Suprapubic skin (tissue), 3 donors: ENCODE measurements around the gene TRPM2.
"Not testable (repeated sequence)": the region's sequence is repeated elsewhere in the genome, so short reads cannot be mapped to it uniquely, and the experiment has no call there.

Source experiments
- POLR2A ChIP-seq, 2 donors: fragments of 450-650 bp; IDR thresholded peaks; one replicate each; pipeline ENCODE4 v1.6.1; 2017; ENCODE audit warnings: antibody characterized with exemption in 2 of 2, mild to moderate bottlenecking in 2 of 2, moderate library complexity in 2 of 2
- TF ChIP-seq, protein P1 (sequence below), 2 donors: fragments of 200-600 bp in 1 of 2; fragments of 450-650 bp in 1 of 2; sonication (generic) in 1 of 2; IDR thresholded peaks; one replicate each; pipeline ENCODE4 v1.5.1; 2016 to 2019; ENCODE audit warnings: antibody characterized with exemption in 2 of 2, mild to moderate bottlenecking in 1 of 2, moderate library complexity in 1 of 2

DNA sequence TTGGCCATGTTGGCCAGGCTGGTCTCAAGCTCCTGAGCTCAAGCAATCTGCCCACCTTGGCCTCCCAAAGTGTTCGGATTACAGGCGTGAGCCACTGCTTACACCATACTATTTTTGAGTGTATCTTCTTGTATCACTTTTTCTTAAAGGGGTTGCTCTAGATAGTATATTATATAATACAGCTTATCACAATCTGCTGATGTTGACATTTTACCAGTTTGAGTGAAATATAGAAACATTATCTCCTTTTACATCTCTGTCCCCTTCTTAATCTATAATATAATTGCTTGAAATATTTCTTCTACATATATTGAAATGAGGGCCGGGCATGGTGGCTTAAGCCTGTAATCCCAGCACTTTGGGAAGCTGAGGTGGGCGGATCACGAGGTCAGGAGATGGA lies 8.5 kb downstream of the TRPM2 start:
- TF ChIP-seq, protein P1, sequence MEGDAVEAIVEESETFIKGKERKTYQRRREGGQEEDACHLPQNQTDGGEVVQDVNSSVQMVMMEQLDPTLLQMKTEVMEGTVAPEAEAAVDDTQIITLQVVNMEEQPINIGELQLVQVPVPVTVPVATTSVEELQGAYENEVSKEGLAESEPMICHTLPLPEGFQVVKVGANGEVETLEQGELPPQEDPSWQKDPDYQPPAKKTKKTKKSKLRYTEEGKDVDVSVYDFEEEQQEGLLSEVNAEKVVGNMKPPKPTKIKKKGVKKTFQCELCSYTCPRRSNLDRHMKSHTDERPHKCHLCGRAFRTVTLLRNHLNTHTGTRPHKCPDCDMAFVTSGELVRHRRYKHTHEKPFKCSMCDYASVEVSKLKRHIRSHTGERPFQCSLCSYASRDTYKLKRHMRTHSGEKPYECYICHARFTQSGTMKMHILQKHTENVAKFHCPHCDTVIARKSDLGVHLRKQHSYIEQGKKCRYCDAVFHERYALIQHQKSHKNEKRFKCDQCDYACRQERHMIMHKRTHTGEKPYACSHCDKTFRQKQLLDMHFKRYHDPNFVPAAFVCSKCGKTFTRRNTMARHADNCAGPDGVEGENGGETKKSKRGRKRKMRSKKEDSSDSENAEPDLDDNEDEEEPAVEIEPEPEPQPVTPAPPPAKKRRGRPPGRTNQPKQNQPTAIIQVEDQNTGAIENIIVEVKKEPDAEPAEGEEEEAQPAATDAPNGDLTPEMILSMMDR (IDR thresholded peaks at IDR 0.05): not testable (repeated sequence)
- not testable (repeated sequence) for TF ChIP-seq POLR2A (IDR thresholded peaks at IDR 0.05)
